ENCODE measurements around the gene SBNO1.
A peak's percentile ranks its signal among the peaks of the same experiment; 100 is the strongest.
"Not testable (repeated sequence)": the region's sequence is repeated elsewhere in the genome, so short reads cannot be mapped to it uniquely, and the experiment has no call there.

The SBNO1 gene

DNA sequence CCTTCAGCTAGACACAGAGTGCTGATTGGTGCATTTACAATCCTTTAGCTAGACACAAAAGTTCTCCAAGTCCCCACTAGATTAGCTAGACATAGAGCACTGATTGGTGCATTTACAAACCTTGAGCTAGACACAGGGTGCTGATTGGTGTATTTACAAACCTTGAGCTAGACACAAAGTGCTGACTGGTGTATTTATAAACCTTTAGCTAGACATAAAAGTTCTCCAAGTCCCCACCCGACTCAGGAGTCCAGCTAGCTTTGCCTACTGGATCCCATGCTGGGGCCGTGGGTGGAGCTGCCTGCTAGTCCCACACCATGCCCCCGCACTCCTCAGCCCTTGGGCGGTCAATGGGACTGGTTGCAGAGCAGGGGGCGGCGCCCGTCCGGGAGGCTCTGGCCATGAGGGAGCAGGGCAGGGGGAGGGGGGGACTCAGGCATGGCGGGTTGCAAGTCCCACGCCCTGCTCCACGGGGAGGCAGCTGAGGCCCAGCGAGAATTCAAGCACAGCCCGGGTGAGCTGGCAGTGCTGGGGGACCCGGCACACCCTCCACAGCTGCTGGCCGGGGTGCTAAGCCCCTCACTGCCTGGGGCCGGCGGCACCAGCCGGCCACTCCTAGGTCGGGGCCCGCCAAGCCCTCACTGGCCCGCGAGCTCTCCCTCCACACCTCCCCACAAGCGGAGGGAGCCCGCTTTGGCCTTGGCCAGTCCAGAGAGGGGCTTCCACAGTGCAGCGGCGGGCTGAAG, 115.5 kb downstream of the SBNO1 start:
- not testable (repeated sequence) for H3K36me3 ChIP-seq (ENCODE audit: control insufficient read depth in 2 of 2, insufficient read depth in 2 of 2, low read length in 2 of 2); H3K9ac ChIP-seq (ENCODE audit: low read length in 2 of 2); H3K4me3 ChIP-seq (ENCODE audit: low read length in 2 of 2); H3K27me3 ChIP-seq (ENCODE audit: control insufficient read depth in 1 of 2, insufficient read depth in 2 of 2, low read length in 2 of 2); H3K9me3 ChIP-seq (ENCODE audit: control insufficient read depth in 2 of 2, low read length in 2 of 2); H3K27ac ChIP-seq (ENCODE audit: low read length)
- H3K4me1 ChIP-seq (ENCODE audit: control insufficient read depth, insufficient read depth, low read length), result peaks cover 19% of the 10 kb centered on the region

DNA sequence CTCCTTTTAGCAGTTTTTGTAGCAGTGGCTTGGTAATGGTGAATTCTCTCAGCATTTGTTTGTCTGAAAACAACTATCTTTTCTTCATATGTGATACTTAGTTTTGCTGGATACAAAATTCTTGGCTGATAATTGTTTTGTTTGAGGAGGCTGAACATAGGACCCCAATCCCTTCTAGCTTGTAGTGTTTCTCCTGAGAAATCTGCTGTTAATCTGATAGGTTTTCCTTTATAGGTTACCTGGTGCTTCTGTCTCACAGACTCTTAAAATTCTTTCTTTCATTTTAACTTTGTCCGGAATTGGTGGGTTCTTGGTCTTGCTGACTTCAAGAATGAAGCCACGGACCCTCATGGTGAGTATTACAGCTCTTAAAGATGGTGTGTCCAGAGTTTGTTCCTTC, 116.5 kb downstream of the SBNO1 start:
- not testable (repeated sequence) for H3K27ac ChIP-seq (ENCODE audit: low read length); H3K36me3 ChIP-seq (ENCODE audit: control insufficient read depth in 2 of 2, insufficient read depth in 2 of 2, low read length in 2 of 2); H3K9ac ChIP-seq (ENCODE audit: low read length in 2 of 2); H3K27me3 ChIP-seq (ENCODE audit: control insufficient read depth in 1 of 2, insufficient read depth in 2 of 2, low read length in 2 of 2); H3K4me3 ChIP-seq (ENCODE audit: low read length in 2 of 2); H3K9me3 ChIP-seq (ENCODE audit: control insufficient read depth in 2 of 2, low read length in 2 of 2)
- H3K4me1 ChIP-seq (ENCODE audit: control insufficient read depth, insufficient read depth, low read length), result peaks cover 13% of the 10 kb centered on the region

- peaks cover 2% of the 10 kb centered on the region for H3K4me1 ChIP-seq (ENCODE audit: control insufficient read depth, insufficient read depth, low read length)
- H3K9me3 ChIP-seq (ENCODE audit: control insufficient read depth in 2 of 2, low read length in 2 of 2), result no peaks in the 10 kb centered on the region
- H3K4me3 ChIP-seq (ENCODE audit: low read length in 2 of 2), result no peak overlapping the region
- H3K27ac ChIP-seq (ENCODE audit: low read length), result no peak overlapping the region
- H3K36me3 ChIP-seq (ENCODE audit: control insufficient read depth in 2 of 2, insufficient read depth in 2 of 2, low read length in 2 of 2), result no peaks in the 10 kb centered on the region
- H3K9ac ChIP-seq (ENCODE audit: low read length in 2 of 2), result no peak overlapping the region
- H3K27me3 ChIP-seq (ENCODE audit: control insufficient read depth in 1 of 2, insufficient read depth in 2 of 2, low read length in 2 of 2), result no peaks in the 10 kb centered on the region
Measured at GRCh38 chr12:123245678-123246077, 119.0 kb downstream of the SBNO1 start.

- Histone ChIP-seq H3K4me1 (ENCODE audit: control insufficient read depth, insufficient read depth, low read length) (no peaks in the 10 kb centered on the region), H3K4me3 (ENCODE audit: low read length in 2 of 2) (no peak overlapping the region), H3K36me3 (ENCODE audit: control insufficient read depth in 2 of 2, insufficient read depth in 2 of 2, low read length in 2 of 2) (peaks cover 0 to 2% of the 10 kb centered on the region in 2 donors), H3K9me3 (ENCODE audit: control insufficient read depth in 2 of 2, low read length in 2 of 2) (no peaks in the 10 kb centered on the region), H3K27ac (ENCODE audit: low read length) (no peak overlapping the region), H3K9ac (ENCODE audit: low read length in 2 of 2) (no peak overlapping the region), H3K27me3 (ENCODE audit: control insufficient read depth in 1 of 2, insufficient read depth in 2 of 2, low read length in 2 of 2) (no peaks in the 10 kb centered on the region)
Measured at GRCh38 chr12:123243671-123244262, 120.9 kb downstream of the SBNO1 start.

DNA sequence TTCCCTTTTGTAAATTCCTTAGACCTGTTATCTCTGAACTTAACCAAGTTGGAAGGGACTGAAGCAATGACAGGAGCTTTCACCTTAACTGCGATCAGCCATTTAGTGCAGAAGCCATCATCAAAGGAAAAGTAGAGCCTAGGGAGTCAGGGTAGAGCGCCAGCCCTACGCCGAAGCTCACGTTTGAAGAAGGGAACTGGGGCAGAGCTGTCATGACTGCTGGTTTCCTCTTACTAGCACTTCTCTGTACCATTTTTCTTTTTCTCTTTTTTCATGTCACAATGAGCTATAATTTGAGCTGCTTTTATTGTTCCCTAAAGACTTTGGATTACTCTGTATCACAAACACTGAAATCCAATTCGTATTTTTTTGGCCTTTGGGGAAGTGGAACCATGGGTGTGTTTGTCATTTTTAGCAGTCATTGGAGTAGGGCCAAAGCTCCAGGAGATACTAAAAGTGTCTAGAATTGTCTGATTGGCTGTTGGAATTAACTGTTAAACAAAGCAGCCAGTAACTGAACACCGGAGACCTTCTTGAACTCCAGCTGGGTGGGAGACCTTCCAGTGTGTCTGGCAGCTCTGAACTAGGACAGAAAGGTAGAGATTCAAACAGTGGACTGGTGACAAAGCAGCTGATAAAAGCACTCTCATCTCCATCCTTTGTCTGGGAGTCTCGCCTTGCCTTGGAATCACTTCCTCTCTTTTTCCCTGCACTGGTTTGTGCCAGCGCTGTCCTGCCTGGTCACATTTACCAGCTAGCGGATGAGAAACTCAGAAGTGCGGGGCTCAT, 122.3 kb downstream of the SBNO1 start:
- H3K9ac ChIP-seq (ENCODE audit: low read length in 2 of 2), result peak overlapping the region; percentile 13 to 29
- H3K9me3 ChIP-seq (ENCODE audit: control insufficient read depth in 2 of 2, low read length in 2 of 2), result no peaks in the 10 kb centered on the region

More for the DNA sequence above, 122.3 kb downstream of the SBNO1 start:
- no peaks in the 10 kb centered on the region for H3K27me3 ChIP-seq (ENCODE audit: control insufficient read depth in 1 of 2, insufficient read depth in 2 of 2, low read length in 2 of 2)
- peaks cover 0 to 2% of the 10 kb centered on the region in 2 donors for H3K36me3 ChIP-seq (ENCODE audit: control insufficient read depth in 2 of 2, insufficient read depth in 2 of 2, low read length in 2 of 2)
- H3K4me1 ChIP-seq (ENCODE audit: control insufficient read depth, insufficient read depth, low read length), result peaks cover 4% of the 10 kb centered on the region
- no peak overlapping the region for H3K4me3 ChIP-seq (ENCODE audit: low read length in 2 of 2)
- no peak overlapping the region for H3K27ac ChIP-seq (ENCODE audit: low read length)
